Measurements from ENCODE around the gene DHRS1. TPM values are rescaled to one million over a fixed set of nuclear protein-coding genes. Genes with fewer than 3 reads are reported as not detected.
A peak's percentile ranks its signal among the peaks of the same experiment; 100 is the strongest.

Gene DHRS1
- polyA plus RNA-seq, 2 donors, result 92.6 to 97.6 TPM

DNA sequence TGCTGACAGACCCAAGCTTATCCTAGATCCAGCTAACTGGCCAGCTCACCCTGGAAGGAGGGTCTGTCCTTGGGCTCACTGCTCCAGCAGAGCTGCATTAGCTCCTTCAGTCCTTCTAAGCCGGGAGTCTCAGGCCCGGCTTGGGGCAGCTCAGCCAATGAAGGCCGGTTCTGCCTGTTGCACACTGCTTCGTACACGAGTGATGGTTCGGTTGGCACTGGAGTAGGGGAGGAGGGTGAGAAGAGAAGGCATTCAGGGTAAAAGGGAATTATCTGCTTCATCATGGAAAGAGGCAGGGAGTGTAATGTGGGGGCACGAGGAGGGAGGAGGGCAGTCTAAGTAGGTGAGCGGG lies 38.2 kb upstream of the DHRS1 start:
- peaks cover 0 to 4% of the 10 kb centered on the region in 2 donors for H3K36me3 ChIP-seq (ENCODE audit: control insufficient read depth in 2 of 2, insufficient read depth in 2 of 2, low read length in 1 of 2)
- no peaks in the 10 kb centered on the region for H3K27me3 ChIP-seq (ENCODE audit: control insufficient read depth in 1 of 2, insufficient read depth in 2 of 2, low read length in 2 of 2)
- no peak overlapping the region for H3K27ac ChIP-seq (ENCODE audit: low read depth in 2 of 2, low read length in 1 of 2)
- peaks cover 5 to 13% of the 10 kb centered on the region in 2 donors for H3K4me1 ChIP-seq (ENCODE audit: control insufficient read depth in 2 of 2, insufficient read depth in 2 of 2, low read length in 1 of 2)
- H3K4me3 ChIP-seq (ENCODE audit: low read depth in 1 of 2, low read length in 2 of 2), result no peak overlapping the region
- WGBS, 2 donors, result 94 to 95% methylated on average over 8 of the region's 8 CpGs
- no peaks in the 10 kb centered on the region for H3K9me3 ChIP-seq (ENCODE audit: control insufficient read depth in 2 of 2, insufficient read depth in 1 of 2, low read depth in 1 of 2, low read length in 1 of 2)

DNA sequence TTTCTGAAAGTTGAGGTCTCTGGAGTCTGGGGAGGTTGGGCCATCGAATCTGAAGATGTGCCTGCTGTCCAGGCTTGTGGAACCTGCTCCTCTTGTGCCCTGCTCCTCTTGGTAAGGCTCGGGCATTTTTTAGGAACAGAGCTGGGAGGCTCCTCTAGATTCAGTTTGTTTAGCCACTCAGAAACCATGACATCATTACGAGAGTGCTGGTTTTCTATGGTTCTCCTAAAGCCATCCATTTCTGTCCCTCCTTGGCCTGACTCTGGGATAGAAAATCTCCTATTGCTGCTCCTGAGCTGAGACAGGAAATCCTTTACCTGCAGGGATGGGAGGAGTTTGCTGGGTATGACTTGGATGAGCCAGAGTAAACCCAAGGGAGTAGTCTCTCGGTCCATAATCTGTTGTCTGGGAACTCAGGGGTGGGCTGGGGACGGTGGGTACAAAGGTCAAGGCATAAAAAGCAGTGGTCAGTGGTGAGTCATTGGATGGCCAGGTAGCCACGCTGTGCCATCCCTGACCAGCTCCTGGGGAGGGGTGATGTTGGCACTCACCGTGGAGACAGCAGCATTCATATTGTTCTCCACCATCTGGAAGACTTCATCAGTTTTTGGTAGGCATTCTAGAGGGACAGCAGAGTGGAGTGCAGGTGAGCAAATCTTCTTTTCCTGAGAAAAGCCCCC lies 37.7 kb upstream of the DHRS1 start:
- Histone ChIP-seq H3K4me3 (ENCODE audit: low read depth in 1 of 2, low read length in 2 of 2) (no peak overlapping the region), H3K36me3 (ENCODE audit: control insufficient read depth in 2 of 2, insufficient read depth in 2 of 2, low read length in 1 of 2) (peaks cover 0 to 4% of the 10 kb centered on the region in 2 donors), H3K4me1 (ENCODE audit: control insufficient read depth in 2 of 2, insufficient read depth in 2 of 2, low read length in 1 of 2) (peaks cover 5 to 18% of the 10 kb centered on the region in 2 donors), H3K9me3 (ENCODE audit: control insufficient read depth in 2 of 2, insufficient read depth in 1 of 2, low read depth in 1 of 2, low read length in 1 of 2) (no peaks in the 10 kb centered on the region), H3K27ac (ENCODE audit: low read depth in 2 of 2, low read length in 1 of 2) (no peak overlapping the region), H3K27me3 (ENCODE audit: control insufficient read depth in 1 of 2, insufficient read depth in 2 of 2, low read length in 2 of 2) (no peaks in the 10 kb centered on the region)
- WGBS, 2 donors, result 83 to 85% methylated on average over 7 of the region's 7 CpGs

DNA sequence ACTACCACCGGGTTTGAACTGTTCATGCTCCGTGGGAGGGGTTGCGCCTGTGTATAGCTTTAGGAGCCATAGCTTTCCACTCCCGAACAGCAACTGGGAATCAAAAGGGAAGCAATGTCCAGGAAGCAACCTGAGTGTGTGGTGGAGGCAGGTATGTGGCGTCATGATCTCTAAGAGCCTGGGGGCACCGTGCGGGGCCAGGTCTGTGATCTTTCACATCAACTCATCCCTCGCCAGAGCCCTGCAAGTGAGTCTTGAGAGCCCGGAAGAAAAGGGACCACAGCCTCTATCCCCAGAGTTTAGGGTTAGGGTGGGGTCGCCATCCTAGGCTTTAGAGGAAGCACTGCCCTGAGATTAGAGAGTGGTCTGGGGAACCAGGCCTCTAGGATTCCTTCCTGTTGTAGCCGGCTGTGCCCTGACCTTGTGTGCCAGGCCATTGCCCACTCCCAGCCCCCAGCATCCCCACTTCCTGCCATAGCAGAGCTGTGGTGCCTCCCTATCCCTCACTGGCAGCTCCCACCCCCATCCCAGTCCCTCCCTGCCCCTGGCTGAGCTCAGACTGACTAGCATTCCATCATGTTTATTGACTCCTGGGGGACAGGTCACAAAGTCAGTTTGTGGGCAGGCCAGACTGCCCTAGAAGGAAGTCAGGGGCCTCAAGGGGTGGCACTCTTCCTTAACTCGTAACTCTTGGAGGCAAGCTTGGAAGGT lies 36.0 kb upstream of the DHRS1 start:
- H3K36me3 ChIP-seq (ENCODE audit: control insufficient read depth in 2 of 2, insufficient read depth in 2 of 2, low read length in 1 of 2), result peaks cover 0 to 4% of the 10 kb centered on the region in 2 donors
- no peaks in the 10 kb centered on the region for H3K27me3 ChIP-seq (ENCODE audit: control insufficient read depth in 1 of 2, insufficient read depth in 2 of 2, low read length in 2 of 2)
- no peak overlapping the region for H3K4me3 ChIP-seq (ENCODE audit: low read depth in 1 of 2, low read length in 2 of 2)

DNA sequence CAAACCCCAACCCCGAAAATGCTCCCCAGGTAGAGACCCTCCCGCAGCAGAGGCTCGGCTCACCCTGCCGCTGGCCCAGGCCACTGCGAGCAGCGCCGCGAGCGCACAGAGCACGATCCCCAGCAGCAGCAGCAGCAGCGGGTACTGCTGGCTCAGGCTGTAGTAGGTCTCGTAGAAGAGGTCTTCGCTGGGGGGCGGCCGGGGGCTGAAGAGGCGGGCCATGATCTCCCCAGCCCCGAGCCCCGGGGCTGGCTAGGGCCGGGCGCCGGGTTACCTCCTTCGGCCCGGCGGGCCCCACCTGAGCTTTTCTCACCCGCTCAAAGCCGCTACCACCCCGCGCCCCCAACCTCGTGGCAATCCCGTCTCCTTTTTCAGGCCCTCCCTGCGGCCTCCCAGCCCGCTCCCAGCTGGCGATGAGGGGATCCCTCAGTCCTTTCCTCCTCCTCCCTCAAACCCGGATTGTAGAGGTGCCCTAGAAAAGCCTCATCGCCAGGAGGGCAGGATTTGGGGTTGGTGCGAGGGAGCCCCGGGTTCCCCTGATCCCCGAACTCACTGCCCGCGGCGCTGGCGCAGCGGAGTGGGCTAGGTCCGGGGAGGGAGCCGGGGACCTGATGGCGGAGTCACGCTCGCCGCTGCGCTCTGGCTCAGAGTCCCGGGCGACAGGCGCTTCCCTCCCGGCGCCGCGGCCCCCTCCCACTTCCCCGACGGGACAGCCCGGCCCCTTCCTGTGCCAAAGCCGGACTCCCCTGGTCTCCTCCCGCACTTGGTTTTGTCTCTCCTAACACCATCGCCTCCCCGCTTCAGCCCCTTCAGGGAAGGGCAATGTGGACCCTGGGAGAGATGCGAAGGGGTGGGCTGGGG lies 35.1 kb upstream of the DHRS1 start, which contains the start of gene ADCY4:
Gene ADCY4, minus strand, starts transcription at position 641 of the 861 bp plus-strand sequence. Its CDS starts 419 bp downstream, at position 222.
- Histone ChIP-seq H3K27ac (ENCODE audit: low read depth in 2 of 2, low read length in 1 of 2) (peak within 1 kb of the TSS; percentile 14 to 51), H3K27me3 (ENCODE audit: control insufficient read depth in 1 of 2, insufficient read depth in 2 of 2, low read length in 2 of 2) (no peaks in the 10 kb centered on the region), H3K9me3 (ENCODE audit: control insufficient read depth in 2 of 2, insufficient read depth in 1 of 2, low read depth in 1 of 2, low read length in 1 of 2) (no peaks in the 10 kb centered on the region), H3K4me1 (ENCODE audit: control insufficient read depth in 2 of 2, insufficient read depth in 2 of 2, low read length in 1 of 2) (peaks cover 5 to 22% of the 10 kb centered on the region in 2 donors), H3K36me3 (ENCODE audit: control insufficient read depth in 2 of 2, insufficient read depth in 2 of 2, low read length in 1 of 2) (peaks cover 0 to 4% of the 10 kb centered on the region in 2 donors), H3K4me3 (ENCODE audit: low read depth in 1 of 2, low read length in 2 of 2) (peak within 1 kb of the TSS; percentile 23 to 40)
- 7 to 8% methylated on average over 63 to 65 of the region's 65 CpGs for WGBS, 2 donors

More for the DNA sequence above, 36.0 kb upstream of the DHRS1 start:
- 75 to 77% methylated on average over 12 of the region's 12 CpGs for WGBS, 2 donors
- H3K9me3 ChIP-seq (ENCODE audit: control insufficient read depth in 2 of 2, insufficient read depth in 1 of 2, low read depth in 1 of 2, low read length in 1 of 2), result no peaks in the 10 kb centered on the region
- H3K27ac ChIP-seq (ENCODE audit: low read depth in 2 of 2, low read length in 1 of 2), result peak overlapping the region; percentile 14 to 30
- H3K4me1 ChIP-seq (ENCODE audit: control insufficient read depth in 2 of 2, insufficient read depth in 2 of 2, low read length in 1 of 2), result peaks cover 5 to 22% of the 10 kb centered on the region in 2 donors

DNA sequence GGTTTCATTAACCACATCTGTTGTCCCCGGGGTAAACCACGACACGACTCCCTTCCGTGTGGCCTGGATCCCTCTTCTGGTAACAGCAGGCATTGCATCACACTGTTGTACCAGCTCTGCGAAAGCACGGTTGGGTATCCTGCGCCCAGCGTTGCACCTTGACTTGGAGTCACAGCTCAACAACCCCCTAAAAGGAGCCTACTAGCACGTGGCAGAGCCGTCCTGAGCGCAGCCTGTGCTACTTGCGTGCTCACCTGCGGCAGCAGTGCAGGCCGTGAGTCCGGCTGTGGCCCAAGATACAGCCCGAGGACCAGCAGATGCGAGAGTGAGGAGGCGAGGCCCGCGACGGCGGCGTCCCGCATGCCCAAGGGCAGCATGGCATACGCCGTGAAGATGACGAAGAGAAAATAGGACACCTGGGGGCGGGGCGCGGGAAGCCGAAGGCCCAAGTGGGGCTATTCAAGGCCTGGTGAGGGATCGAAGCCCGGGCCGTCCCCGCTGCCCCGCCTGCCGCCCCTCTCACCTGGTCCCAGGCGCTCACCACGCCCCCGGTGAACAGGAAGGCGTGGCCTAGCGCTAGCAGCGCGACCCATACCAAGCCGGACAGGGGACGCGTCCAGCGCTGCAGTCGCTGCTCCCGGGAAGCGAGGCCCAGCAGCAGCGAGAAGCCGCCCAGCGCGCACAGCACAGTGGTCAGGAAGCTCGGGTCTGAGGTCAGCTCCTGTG lies 32.9 kb upstream of the DHRS1 start:
- Histone ChIP-seq H3K4me3 (ENCODE audit: low read depth in 1 of 2, low read length in 2 of 2) (peak overlapping the region; percentile 15 to 29), H3K27ac (ENCODE audit: low read depth in 2 of 2, low read length in 1 of 2) (no peak overlapping the region), H3K9me3 (ENCODE audit: control insufficient read depth in 2 of 2, insufficient read depth in 1 of 2, low read depth in 1 of 2, low read length in 1 of 2) (no peaks in the 10 kb centered on the region), H3K27me3 (ENCODE audit: control insufficient read depth in 1 of 2, insufficient read depth in 2 of 2, low read length in 2 of 2) (no peaks in the 10 kb centered on the region), H3K4me1 (ENCODE audit: control insufficient read depth in 2 of 2, insufficient read depth in 2 of 2, low read length in 1 of 2) (peaks cover 0 to 17% of the 10 kb centered on the region in 2 donors), H3K36me3 (ENCODE audit: control insufficient read depth in 2 of 2, insufficient read depth in 2 of 2, low read length in 1 of 2) (peaks cover 0 to 2% of the 10 kb centered on the region in 2 donors)
- 15 to 18% methylated on average over 56 of the region's 56 CpGs for WGBS, 2 donors

DNA sequence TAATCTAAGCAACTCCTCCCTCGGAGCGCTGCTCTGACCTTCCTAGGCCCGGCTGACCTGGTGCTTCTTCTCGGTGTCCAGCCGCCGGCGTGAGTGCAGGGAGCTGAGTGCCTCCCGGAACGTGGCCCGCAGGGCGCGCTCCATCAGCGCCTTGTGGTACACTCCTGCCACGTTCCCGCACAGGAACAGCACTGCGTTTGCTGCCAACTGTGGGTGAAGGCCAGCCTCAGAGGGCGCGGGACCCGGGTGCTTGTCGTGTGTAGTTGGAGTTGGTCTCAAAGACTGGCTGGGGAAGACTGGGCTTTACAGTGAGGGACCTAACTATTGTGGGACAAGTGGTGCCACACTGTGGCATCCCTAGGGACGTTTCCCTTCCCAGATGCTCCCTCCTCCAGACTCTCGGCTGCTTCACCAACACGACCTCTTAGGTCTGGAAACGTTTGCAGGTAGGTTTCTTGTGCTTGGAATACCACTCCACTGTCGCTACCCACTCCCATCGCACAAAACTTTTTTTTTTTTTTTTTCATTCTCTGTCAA lies 32.2 kb upstream of the DHRS1 start:
- H3K27ac ChIP-seq (ENCODE audit: low read depth in 2 of 2, low read length in 1 of 2), result no peak overlapping the region
- H3K27me3 ChIP-seq (ENCODE audit: control insufficient read depth in 1 of 2, insufficient read depth in 2 of 2, low read length in 2 of 2), result no peaks in the 10 kb centered on the region
- no peak overlapping the region for H3K4me3 ChIP-seq (ENCODE audit: low read depth in 1 of 2, low read length in 2 of 2)
- H3K9me3 ChIP-seq (ENCODE audit: control insufficient read depth in 2 of 2, insufficient read depth in 1 of 2, low read depth in 1 of 2, low read length in 1 of 2), result no peaks in the 10 kb centered on the region
- 57 to 58% methylated on average over 26 of the region's 26 CpGs for WGBS, 2 donors
- peaks cover 0 to 17% of the 10 kb centered on the region in 2 donors for H3K4me1 ChIP-seq (ENCODE audit: control insufficient read depth in 2 of 2, insufficient read depth in 2 of 2, low read length in 1 of 2)
- no peaks in the 10 kb centered on the region for H3K36me3 ChIP-seq (ENCODE audit: control insufficient read depth in 2 of 2, insufficient read depth in 2 of 2, low read length in 1 of 2)

DNA sequence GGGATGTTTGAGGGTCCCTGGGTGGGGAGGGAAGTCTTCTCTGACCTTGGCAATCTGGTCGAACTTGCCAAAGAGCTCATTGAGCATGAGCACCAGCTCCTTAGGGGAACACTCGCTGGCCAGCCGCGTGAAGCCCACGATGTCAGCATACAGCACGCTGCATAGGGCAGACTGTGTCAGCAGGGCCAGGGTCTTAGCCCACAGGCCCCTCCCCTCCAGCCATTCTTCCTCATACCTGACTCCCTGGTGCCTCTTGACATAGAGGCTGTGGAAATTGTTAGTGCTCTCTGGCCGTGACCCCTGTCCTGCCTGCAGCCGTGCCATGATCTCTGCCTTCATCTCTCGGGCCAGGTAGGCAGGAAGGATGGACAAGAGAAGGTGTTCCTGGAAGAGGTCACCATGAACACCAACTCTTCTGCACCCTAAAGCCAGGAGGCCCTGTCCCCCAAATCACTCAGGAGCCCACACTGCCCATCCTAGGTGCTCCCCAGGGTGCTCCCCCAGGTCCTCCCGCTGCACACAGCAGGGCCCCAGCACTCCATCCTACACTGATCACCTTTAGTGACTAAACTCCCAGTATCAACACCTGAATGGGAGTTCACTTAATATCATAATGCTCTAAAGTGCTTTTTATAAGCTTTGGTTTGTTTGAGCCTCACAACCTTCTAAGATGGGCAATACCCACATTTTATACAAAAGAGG lies 31.5 kb upstream of the DHRS1 start:
- WGBS, 2 donors, result 94% methylated on average over 10 of the region's 10 CpGs
- Histone ChIP-seq H3K4me1 (ENCODE audit: control insufficient read depth in 2 of 2, insufficient read depth in 2 of 2, low read length in 1 of 2) (peaks cover 0 to 17% of the 10 kb centered on the region in 2 donors), H3K4me3 (ENCODE audit: low read depth in 1 of 2, low read length in 2 of 2) (no peak overlapping the region)

DNA sequence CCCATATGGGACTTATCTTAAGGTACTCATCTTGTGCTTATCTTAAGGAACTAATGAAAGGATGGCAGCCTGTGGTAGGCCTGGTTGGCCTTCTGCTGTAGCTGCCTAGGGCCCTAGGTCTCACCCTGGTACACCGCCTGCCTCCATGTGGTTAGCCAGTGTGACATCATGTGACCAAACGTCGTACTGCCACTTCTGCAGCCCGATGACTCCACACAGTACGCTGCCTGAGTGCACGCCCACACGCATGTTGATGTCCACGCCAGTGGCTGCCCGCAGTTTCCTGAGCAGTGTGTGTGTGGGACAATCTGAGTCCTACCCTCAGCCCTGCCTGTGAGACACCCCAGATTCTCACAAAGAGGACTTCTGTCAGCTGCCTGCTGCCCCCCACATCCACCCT lies 30.2 kb upstream of the DHRS1 start:
- H3K27me3 ChIP-seq (ENCODE audit: control insufficient read depth in 1 of 2, insufficient read depth in 2 of 2, low read length in 2 of 2), result no peaks in the 10 kb centered on the region
- H3K4me1 ChIP-seq (ENCODE audit: control insufficient read depth in 2 of 2, insufficient read depth in 2 of 2, low read length in 1 of 2), result peaks cover 0 to 16% of the 10 kb centered on the region in 2 donors
- H3K9me3 ChIP-seq (ENCODE audit: control insufficient read depth in 2 of 2, insufficient read depth in 1 of 2, low read depth in 1 of 2, low read length in 1 of 2), result no peaks in the 10 kb centered on the region
- no peaks in the 10 kb centered on the region for H3K36me3 ChIP-seq (ENCODE audit: control insufficient read depth in 2 of 2, insufficient read depth in 2 of 2, low read length in 1 of 2)
- no peak overlapping the region for H3K27ac ChIP-seq (ENCODE audit: low read depth in 2 of 2, low read length in 1 of 2)
- 69 to 72% methylated on average over 9 of the region's 9 CpGs for WGBS, 2 donors
- H3K4me3 ChIP-seq (ENCODE audit: low read depth in 1 of 2, low read length in 2 of 2), result no peak overlapping the region

More for the DNA sequence above, 31.5 kb upstream of the DHRS1 start:
- no peaks in the 10 kb centered on the region for H3K27me3 ChIP-seq (ENCODE audit: control insufficient read depth in 1 of 2, insufficient read depth in 2 of 2, low read length in 2 of 2)
- H3K9me3 ChIP-seq (ENCODE audit: control insufficient read depth in 2 of 2, insufficient read depth in 1 of 2, low read depth in 1 of 2, low read length in 1 of 2), result no peaks in the 10 kb centered on the region
- no peak overlapping the region for H3K27ac ChIP-seq (ENCODE audit: low read depth in 2 of 2, low read length in 1 of 2)
- H3K36me3 ChIP-seq (ENCODE audit: control insufficient read depth in 2 of 2, insufficient read depth in 2 of 2, low read length in 1 of 2), result no peaks in the 10 kb centered on the region
